Fibroblast of upper back skin (primary cell): ENCODE measurements around the gene IPPK.
A peak's percentile ranks its signal among the peaks of the same experiment; 100 is the strongest.
"Not testable (repeated sequence)": the region's sequence is repeated elsewhere in the genome, so short reads cannot be mapped to it uniquely, and the experiment has no call there.

Experiments
- DNase-seq: peaks from one replicate; pipeline ENCODE4 v3.0.0-alpha.2; 2013

The IPPK gene

DNA sequence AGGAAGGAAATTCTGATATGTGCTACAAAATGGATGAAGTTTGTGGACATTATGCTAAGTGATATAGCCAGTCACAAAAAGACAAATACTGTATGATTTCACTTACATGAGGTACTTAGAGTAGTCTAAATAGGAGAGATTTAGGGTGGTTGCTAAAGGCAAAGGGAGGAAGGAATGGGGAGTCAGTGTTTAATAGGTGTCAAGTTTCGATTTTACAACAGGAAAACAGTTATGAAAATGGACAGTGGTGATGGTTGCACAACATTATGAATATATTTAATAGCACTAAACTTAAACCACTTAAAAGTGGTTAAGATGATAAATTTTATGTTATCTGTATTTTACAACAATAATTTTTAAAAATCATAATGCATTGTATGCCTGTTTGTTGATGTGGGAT lies 93.8 kb downstream of the IPPK start:
- no peak for DNase-seq

DNA sequence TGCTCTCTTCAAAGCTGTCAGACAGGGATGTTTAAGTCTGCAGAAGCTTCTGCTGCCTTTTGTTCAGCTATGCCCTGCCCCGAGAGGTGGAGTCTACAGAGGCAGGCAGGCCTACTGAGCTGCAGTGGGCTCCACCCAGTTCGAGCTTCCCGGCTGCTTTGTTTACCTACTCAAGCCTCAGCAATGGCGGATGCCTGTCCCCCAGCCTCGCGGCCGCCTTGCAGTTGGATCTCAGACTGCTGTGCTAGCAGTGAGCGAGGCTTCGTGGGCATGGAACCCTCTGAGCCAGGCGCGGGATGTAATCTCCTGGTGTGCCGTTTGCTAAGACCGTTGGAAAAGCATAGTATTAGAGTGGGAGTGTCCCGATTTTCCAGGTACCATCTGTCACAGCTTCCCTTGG lies 96.3 kb downstream of the IPPK start:
- DNase-seq, result not testable (repeated sequence)

DNA sequence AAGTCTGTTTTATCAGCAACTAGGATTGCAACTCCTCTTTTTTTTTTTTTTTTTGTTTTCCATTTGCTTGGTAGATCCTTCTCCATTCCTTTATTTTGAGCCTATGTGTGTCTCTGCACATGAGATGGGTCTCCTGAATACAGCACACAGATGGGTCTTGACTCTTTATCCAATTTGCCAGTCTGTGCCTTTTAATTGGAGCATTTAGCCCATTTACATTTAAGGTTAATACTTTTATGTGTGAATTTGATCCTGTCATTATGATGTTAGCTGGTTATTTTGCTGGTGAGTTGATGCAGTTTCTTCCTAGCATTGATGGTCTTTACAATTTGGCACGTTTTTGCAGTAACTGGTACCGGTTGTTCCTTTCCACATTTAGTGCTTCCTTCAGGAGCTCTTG lies 98.1 kb downstream of the IPPK start:
- DNase-seq, result not testable (repeated sequence)

DNA sequence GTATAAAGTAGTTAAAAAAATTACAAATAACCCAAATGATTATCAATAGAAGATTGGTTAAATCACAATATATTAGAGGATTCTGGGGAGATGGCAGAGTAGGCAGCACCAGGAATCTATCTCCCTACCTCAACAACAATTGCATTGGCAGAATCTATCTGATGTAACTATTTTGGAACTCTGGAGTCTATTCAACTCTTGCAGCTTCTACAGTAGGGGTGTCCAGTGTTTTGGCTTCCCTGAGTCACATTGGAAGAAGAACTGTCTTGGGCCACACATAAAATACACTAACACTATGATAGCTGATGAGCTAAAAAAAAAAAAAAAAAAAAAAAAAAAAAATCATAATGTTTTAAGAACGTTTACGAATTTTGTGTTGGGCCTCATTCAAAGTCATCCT lies 104.9 kb downstream of the IPPK start:
- peak; percentile 69 for DNase-seq

DNA sequence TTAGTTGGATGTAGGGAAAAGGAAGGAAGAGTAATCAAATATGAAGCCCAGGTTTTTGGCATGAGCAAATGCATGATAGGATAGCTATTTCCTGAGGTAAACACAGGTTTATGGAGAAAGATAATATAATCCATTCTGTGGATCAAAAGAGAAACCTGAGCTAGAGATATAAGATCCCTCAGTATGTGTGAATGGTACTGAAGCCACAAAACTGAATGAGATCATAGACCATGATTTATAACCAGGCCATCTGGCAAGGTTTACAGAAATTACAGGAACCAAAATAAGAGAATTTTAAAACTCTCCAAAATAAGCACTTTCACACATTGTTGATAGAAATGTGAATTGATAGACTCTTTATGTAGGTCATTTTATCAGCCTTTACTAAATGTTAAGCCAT lies 105.4 kb downstream of the IPPK start:
- peak; percentile 78 for DNase-seq
